GM19240 (cell line): Measurements from ENCODE around the gene SLC29A1.
"Not testable (repeated sequence)": the region's sequence is repeated elsewhere in the genome, so short reads cannot be mapped to it uniquely, and the experiment has no call there.

ENCODE experiments used
- DNase-seq: peaks from one replicate; pipeline ENCODE4 v3.0.0; 2011; ENCODE audit warnings: low spot score; ENCODE audit not compliant: insufficient read length

SLC29A1 gene

GRCh38 chr6:44193307-44193910 is 30.0 kb upstream of the SLC29A1 start:
- DNase-seq: no peak

- DNase-seq: no peak
These were observed 29.1 kb upstream of the SLC29A1 start for GRCh38 chr6:44194326-44194725.

- DNase-seq: not testable (repeated sequence)
These were observed 27.0 kb upstream of the SLC29A1 start for GRCh38 chr6:44196351-44196750.

GRCh38 chr6:44198684-44199083 is 24.7 kb upstream of the SLC29A1 start:
- no peak for DNase-seq

GRCh38 chr6:44199883-44200282 is 23.5 kb upstream of the SLC29A1 start:
- DNase-seq: no peak

- no peak for DNase-seq
These were observed 22.2 kb upstream of the SLC29A1 start for GRCh38 chr6:44201200-44201599.

GRCh38 chr6:44201638-44202303 is 21.6 kb upstream of the SLC29A1 start:
- no peak for DNase-seq

GRCh38 chr6:44202332-44202971 is 20.9 kb upstream of the SLC29A1 start:
- no peak for DNase-seq

GRCh38 chr6:44202972-44203750 is 20.2 kb upstream of the SLC29A1 start:
- no peak for DNase-seq

- no peak for DNase-seq
These were observed 19.4 kb upstream of the SLC29A1 start for GRCh38 chr6:44203955-44204354.

- DNase-seq: no peak
These were observed 15.4 kb upstream of the SLC29A1 start for GRCh38 chr6:44207966-44208365.

- DNase-seq: no peak
These were observed 12.1 kb upstream of the SLC29A1 start for GRCh38 chr6:44211284-44211683.

- no peak for DNase-seq
These were observed 9.1 kb upstream of the SLC29A1 start for GRCh38 chr6:44214307-44214706.

- no peak for DNase-seq
These were observed 6.6 kb upstream of the SLC29A1 start, which contains the start of gene MYMX for GRCh38 chr6:44216677-44217331. Gene MYMX, plus strand, starts transcription at chr6:44216926. Its CDS starts 546 bp downstream, at chr6:44217472.

- DNase-seq: no peak
These were observed 5.9 kb upstream of the SLC29A1 start for GRCh38 chr6:44217332-44218143.

GRCh38 chr6:44219053-44219814 is 4.2 kb upstream of the SLC29A1 start:
- no peak for DNase-seq

- no peak for DNase-seq
These were observed 3.3 kb upstream of the SLC29A1 start for GRCh38 chr6:44219815-44220784.

GRCh38 chr6:44220913-44221290 is 2.5 kb upstream of the SLC29A1 start:
- DNase-seq: no peak
